Measurements from ENCODE around the gene ARL6IP6. TPM values are rescaled to one million over a fixed set of nuclear protein-coding genes. Genes with fewer than 3 reads are reported as not detected.

ARL6IP6 gene
- polyA plus RNA-seq, 1 of the 3 experiments (the other 2 are of a cell fraction) = 25.8 TPM

DNA sequence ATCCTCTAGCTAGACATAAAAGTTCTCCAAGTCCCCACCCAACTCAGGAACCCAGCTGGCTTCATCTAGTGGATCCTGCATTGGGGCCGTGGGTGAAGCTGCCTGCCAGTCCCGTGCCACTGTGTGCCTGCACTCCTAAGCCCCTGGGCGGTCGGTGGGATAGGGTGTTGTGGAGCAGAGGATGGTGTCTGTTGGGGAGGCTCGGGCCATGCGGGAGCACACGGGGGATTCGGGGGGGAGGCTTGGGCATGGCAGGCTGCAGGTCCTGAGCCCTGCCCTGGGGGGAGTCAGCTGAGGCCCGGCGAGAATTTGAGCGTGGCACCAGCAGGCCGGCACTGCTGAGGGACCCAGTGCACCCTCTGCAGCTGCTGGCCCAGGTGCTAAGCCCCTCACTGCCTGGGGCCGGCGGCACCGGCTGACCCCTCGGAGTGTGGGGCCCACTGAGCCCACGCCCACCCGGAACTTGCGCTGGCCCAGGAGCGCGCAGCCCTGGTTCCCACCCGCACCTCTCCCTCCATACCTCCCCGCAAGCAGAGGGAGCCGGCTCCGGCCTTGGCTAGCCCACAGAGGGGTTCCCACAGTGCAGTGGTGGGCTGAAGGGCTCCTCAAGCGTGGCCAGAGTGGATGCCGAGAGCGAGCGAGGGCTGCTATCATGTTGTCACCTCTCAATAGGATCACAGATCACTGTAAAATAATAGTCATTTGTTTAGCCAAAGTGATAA, 86.4 kb downstream of the ARL6IP6 start:
- 48% methylated on average over 14 of the region's 29 CpGs for WGBS (ENCODE audit: low lambda C conversion rate)
- CTCF ChIA-PET = no interaction called here
- TF ChIP-seq CTCF (IDR thresholded peaks at IDR 0.05) (no peak), RAD21 (IDR thresholded peaks at IDR 0.05; ENCODE audit: low read length) (no peak), IRF3 (IDR thresholded peaks at IDR 0.05; ENCODE audit: low read depth, low read length) (no peak), FOSL2 (IDR thresholded peaks at IDR 0.05; ENCODE audit: borderline replicate concordance, low read depth) (no peak), EP300 (IDR thresholded peaks at IDR 0.05; ENCODE audit: borderline replicate concordance in 1 of 2, low read depth in 1 of 2, low read length in 1 of 2) (no peak), RCOR1 (IDR thresholded peaks at IDR 0.05; ENCODE audit: low read length) (no peak), MEF2A (IDR thresholded peaks at IDR 0.05; ENCODE audit: borderline replicate concordance, low read depth) (no peak), YY1 (IDR thresholded peaks at IDR 0.05; ENCODE audit: low read depth) (no peak), FOXM1 (IDR thresholded peaks at IDR 0.05; ENCODE audit: low read depth) (no peak), ELF1 (IDR thresholded peaks at IDR 0.05) (no peak), NRF1 (IDR thresholded peaks at IDR 0.05; ENCODE audit: low read depth, low read length) (no peak), TEAD4 (IDR thresholded peaks at IDR 0.05; ENCODE audit: borderline replicate concordance, insufficient read depth) (no peak)
- TF ChIP-seq, protein P1, sequence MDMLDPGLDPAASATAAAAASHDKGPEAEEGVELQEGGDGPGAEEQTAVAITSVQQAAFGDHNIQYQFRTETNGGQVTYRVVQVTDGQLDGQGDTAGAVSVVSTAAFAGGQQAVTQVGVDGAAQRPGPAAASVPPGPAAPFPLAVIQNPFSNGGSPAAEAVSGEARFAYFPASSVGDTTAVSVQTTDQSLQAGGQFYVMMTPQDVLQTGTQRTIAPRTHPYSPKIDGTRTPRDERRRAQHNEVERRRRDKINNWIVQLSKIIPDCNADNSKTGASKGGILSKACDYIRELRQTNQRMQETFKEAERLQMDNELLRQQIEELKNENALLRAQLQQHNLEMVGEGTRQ (IDR thresholded peaks at IDR 0.05; ENCODE audit: borderline replicate concordance, low read depth, low read length) = no peak
- TF ChIP-seq, protein P2, sequence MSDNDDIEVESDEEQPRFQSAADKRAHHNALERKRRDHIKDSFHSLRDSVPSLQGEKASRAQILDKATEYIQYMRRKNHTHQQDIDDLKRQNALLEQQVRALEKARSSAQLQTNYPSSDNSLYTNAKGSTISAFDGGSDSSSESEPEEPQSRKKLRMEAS (IDR thresholded peaks at IDR 0.05; ENCODE audit: low read depth) = no peak

More for the DNA sequence above, 86.4 kb downstream of the ARL6IP6 start:
- POLR2A ChIA-PET = no interaction called here
- H3K9ac ChIP-seq = no peak overlapping the region
- no peak for DNase-seq
- H3K27ac ChIP-seq (ENCODE audit: low read depth in 2 of 2, low read length in 1 of 2) = no peak overlapping the region
- no peaks in the 10 kb centered on the region for H3K79me2 ChIP-seq (ENCODE audit: insufficient read depth)
- H3K9me2 ChIP-seq = no peaks in the 10 kb centered on the region
- H3K4me2 ChIP-seq = no peak overlapping the region
- H4K20me1 ChIP-seq (ENCODE audit: insufficient read depth) = no peaks in the 10 kb centered on the region
- H3K4me1 ChIP-seq (ENCODE audit: control insufficient read depth in 1 of 2, insufficient read depth in 2 of 2, low read depth in 1 of 2, low read length in 1 of 2) = no peaks in the 10 kb centered on the region
- H3K9me3 ChIP-seq = no peaks in the 10 kb centered on the region
- no peak overlapping the region for H2AFZ ChIP-seq (ENCODE audit: low read depth)
- H3F3A ChIP-seq (replicated peaks; ENCODE audit: insufficient read depth) = no peaks in the 10 kb centered on the region
- no peaks in the 10 kb centered on the region for H3K27me3 ChIP-seq (ENCODE audit: insufficient read depth)
- H3K36me3 ChIP-seq (replicated peaks in 1 of 2; ENCODE audit: control insufficient read depth in 1 of 2, insufficient read depth in 2 of 2, low read length in 1 of 2) = no peaks in the 10 kb centered on the region
- no peak overlapping the region for H3K4me3 ChIP-seq (ENCODE audit: low read depth in 2 of 2, low read length in 1 of 2)
